ENCODE results near the gene TSPAN31.

The TSPAN31 gene

GRCh38 chr12:57722716-57723629 is 21.9 kb upstream of the TSPAN31 start:
- Histone ChIP-seq H3K4me1 (peaks cover 4% of the 10 kb centered on the region), H3K79me2 (no peaks in the 10 kb centered on the region), H3K9me3 (ENCODE audit: control insufficient read depth, low read length) (no peaks in the 10 kb centered on the region), H3K4me3 (ENCODE audit: low read depth, low read length) (no peak overlapping the region), H3K4me2 (ENCODE audit: low read length) (no peak overlapping the region), H3K27ac (no peak overlapping the region), H3K27me3 (ENCODE audit: control insufficient read depth, insufficient read depth, low read length) (peaks cover 3% of the 10 kb centered on the region), H3K9ac (no peak overlapping the region), H3K36me3 (ENCODE audit: control insufficient read depth, insufficient read depth, low read length) (no peaks in the 10 kb centered on the region), H2AFZ (no peak overlapping the region)
- no peak for TF ChIP-seq CTCF (IDR thresholded peaks at IDR 0.05)

- Histone ChIP-seq H3K79me2 (no peaks in the 10 kb centered on the region), H3K4me1 (peaks cover 8% of the 10 kb centered on the region), H2AFZ (no peak overlapping the region), H3K4me3 (ENCODE audit: low read depth, low read length) (no peak overlapping the region), H3K4me2 (ENCODE audit: low read length) (no peak overlapping the region), H3K27ac (no peak overlapping the region), H3K27me3 (ENCODE audit: control insufficient read depth, insufficient read depth, low read length) (peaks cover 3% of the 10 kb centered on the region), H3K9me3 (ENCODE audit: control insufficient read depth, low read length) (no peaks in the 10 kb centered on the region), H3K36me3 (ENCODE audit: control insufficient read depth, insufficient read depth, low read length) (no peaks in the 10 kb centered on the region), H3K9ac (no peak overlapping the region)
- TF ChIP-seq CTCF (IDR thresholded peaks at IDR 0.05) = no peak
These were observed 21.2 kb upstream of the TSPAN31 start for GRCh38 chr12:57723630-57723962.

- H3K9me3 ChIP-seq (ENCODE audit: control insufficient read depth, low read length) = no peaks in the 10 kb centered on the region
- H2AFZ ChIP-seq = no peak overlapping the region
- H3K4me1 ChIP-seq = peaks cover 8% of the 10 kb centered on the region
- H3K27me3 ChIP-seq (ENCODE audit: control insufficient read depth, insufficient read depth, low read length) = peaks cover 3% of the 10 kb centered on the region
- no peaks in the 10 kb centered on the region for H3K79me2 ChIP-seq
- no peak overlapping the region for H3K4me3 ChIP-seq (ENCODE audit: low read depth, low read length)
- no peaks in the 10 kb centered on the region for H3K36me3 ChIP-seq (ENCODE audit: control insufficient read depth, insufficient read depth, low read length)
- no peak overlapping the region for H3K9ac ChIP-seq
- H3K4me2 ChIP-seq (ENCODE audit: low read length) = no peak overlapping the region
- H3K27ac ChIP-seq = no peak overlapping the region
- TF ChIP-seq CTCF (IDR thresholded peaks at IDR 0.05) = no peak
These were observed 20.6 kb upstream of the TSPAN31 start for GRCh38 chr12:57724003-57724935.

GRCh38 chr12:57724936-57725740 is 19.7 kb upstream of the TSPAN31 start:
- TF ChIP-seq CTCF (IDR thresholded peaks at IDR 0.05) = no peak

More at GRCh38 chr12:57724936-57725740, 19.7 kb upstream of the TSPAN31 start:
- no peak overlapping the region for H3K4me2 ChIP-seq (ENCODE audit: low read length)
- no peak overlapping the region for H3K27ac ChIP-seq
- H3K4me1 ChIP-seq = peaks cover 8% of the 10 kb centered on the region
- no peak overlapping the region for H2AFZ ChIP-seq
- H3K9ac ChIP-seq = no peak overlapping the region
- H3K9me3 ChIP-seq (ENCODE audit: control insufficient read depth, low read length) = no peaks in the 10 kb centered on the region
- H3K79me2 ChIP-seq = no peaks in the 10 kb centered on the region
- H3K4me3 ChIP-seq (ENCODE audit: low read depth, low read length) = no peak overlapping the region
- peaks cover 3% of the 10 kb centered on the region for H3K27me3 ChIP-seq (ENCODE audit: control insufficient read depth, insufficient read depth, low read length)
- H3K36me3 ChIP-seq (ENCODE audit: control insufficient read depth, insufficient read depth, low read length) = no peaks in the 10 kb centered on the region
